ENCODE data around the gene BORCS6.
"Not testable (repeated sequence)": the region's sequence is repeated elsewhere in the genome, so short reads cannot be mapped to it uniquely, and the experiment has no call there.

The BORCS6 gene

GRCh38 chr17:8189711-8190477 lies at the start of gene BORCS6:
Gene BORCS6 (minus strand): TSS chr17:8190180. CDS start chr17:8190140, 40 bp downstream.
- peak; percentile 95 for DNase-seq

DNA sequence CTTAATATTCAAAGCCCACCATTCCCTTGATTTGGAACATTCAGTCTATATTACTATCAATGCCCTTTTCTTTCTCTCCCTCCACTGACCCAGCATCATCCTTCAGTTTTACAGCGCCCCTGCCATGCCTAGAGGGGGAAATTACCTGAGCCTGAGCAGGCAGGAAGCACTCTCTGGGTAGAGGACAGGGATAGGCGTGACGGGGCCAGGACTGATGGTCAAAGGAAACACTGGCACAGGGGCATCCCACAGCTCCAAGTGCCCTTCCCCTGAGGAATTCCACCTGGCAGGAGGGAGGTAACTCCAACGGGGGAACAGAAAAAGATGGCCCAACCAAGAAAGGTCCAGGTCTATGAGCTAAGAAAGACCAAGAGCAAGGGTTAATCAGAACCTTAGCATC lies 47.9 kb upstream of the BORCS6 start:
- DNase-seq = no peak

DNA sequence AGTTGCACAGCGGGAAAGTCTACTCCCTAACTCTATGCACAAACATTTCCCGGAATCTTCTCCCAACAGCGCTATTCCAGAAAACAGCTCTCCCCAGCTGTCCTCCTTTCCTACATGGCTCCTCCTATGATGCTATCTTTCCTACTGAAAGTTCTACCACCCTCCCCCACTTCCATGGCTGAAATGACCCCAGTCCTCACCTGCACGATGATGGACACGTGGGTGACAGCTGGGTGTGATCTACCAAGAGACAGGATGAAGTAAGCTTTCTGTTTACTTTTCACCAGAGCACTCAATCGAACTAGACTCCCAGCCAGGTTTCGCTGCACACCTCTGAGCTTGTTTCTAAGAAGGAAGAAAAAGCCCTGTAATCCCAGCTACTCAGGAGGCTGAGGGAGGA lies 47.2 kb upstream of the BORCS6 start:
- no peak for DNase-seq

DNA sequence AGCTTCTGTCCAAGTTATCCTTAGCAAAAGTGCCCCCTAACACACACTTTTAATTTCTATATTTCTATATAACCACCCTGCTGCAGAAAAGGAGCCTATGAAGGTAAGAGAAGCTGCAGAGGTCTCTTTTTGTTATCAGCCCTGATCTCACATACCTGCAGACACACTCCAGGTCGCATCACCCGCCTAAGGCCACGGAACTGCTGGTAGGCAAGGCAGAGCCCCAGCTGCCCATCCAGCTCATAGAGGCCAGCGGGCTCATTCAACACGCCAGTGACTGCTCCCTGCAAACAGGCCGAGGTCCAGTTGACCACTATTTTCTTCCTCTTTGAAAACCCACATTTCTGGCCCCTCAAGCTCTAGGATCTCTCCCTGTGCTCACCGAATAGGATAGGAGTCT lies 45.7 kb upstream of the BORCS6 start:
- DNase-seq = no peak

DNA sequence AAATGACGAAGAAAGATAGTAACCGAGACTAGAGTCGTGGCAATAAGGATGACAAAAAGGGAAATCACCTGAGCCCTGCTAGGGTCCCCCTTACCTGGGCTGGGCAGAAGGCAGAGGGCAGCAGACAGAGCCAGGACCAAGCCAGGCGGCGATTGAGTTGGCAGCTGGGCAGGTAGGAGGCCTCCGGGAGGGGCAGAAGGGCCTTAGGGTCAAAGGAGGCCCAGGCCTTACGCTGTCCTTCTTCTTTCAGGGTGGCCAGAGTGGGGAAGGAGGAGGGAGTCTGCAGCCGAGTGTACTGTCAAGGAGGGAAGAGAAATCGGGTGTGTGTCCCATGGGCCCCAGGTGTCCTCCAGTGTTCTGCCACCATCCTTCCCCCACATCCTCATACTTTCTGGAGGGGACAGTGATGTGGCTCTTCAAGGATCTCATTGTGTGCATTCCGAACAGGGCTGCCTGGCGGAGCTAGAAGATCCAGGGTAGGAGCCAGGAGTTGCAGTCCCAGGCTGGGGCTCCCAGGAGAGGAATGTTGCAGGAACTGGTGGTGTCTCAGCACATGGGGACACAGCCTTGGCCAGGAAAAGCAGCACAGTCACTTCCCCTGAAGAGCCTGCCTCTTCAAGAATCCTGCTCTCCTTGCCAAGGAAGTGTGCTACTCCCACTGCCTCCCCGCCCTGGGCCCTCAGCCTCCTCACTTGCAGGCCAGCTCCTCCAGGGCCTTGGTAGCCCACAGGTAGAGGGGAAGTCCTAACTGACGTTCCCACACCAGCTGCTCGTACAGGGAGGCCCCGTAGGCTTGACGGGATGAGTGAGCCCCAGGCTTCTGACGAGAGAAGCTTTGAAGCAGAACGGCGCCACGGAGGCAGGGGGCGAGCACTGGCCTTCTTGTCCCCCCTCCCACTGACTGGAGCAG lies 44.6 kb upstream of the BORCS6 start:
- DNase-seq = no peak

DNA sequence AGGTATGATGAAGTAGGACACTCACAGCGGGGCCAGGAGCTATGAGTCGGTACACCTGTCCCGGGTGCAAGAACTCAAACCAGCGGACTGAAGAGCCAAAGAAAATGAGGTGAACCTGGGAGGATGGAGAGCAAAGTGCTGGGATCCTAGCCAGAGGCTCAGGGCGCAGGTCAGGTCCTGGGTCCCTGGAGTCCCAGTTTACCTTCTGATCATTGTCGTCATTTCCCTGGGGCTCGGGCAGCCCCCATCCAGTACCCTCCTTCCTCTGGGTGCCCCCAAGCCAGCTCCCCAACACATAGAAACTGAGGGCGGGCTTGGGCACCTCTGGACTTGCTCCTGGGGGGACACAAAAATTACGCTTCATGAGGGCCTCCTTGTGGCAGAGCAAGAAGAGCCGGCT lies 41.7 kb upstream of the BORCS6 start:
- no peak for DNase-seq

DNA sequence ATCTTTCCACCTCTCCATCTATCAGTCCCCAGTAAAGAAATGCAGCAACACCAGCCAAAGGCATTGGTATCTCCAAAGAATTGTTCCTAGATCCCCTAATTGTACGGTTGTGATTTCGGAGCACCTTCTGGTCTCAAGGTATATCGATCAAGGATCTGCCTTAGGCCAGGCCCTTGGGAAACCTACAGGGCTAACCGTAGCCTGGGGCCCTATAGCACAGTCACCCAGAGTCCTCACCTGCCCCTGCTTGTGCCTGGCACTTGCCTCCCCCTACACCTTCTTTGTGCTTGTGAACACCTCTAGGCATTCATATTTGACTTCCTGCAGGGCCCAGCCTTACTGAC lies 37.2 kb upstream of the BORCS6 start:
- no peak for DNase-seq

- no peak for DNase-seq
Measured at GRCh38 chr17:8226536-8227237, 36.7 kb upstream of the BORCS6 start.

DNA sequence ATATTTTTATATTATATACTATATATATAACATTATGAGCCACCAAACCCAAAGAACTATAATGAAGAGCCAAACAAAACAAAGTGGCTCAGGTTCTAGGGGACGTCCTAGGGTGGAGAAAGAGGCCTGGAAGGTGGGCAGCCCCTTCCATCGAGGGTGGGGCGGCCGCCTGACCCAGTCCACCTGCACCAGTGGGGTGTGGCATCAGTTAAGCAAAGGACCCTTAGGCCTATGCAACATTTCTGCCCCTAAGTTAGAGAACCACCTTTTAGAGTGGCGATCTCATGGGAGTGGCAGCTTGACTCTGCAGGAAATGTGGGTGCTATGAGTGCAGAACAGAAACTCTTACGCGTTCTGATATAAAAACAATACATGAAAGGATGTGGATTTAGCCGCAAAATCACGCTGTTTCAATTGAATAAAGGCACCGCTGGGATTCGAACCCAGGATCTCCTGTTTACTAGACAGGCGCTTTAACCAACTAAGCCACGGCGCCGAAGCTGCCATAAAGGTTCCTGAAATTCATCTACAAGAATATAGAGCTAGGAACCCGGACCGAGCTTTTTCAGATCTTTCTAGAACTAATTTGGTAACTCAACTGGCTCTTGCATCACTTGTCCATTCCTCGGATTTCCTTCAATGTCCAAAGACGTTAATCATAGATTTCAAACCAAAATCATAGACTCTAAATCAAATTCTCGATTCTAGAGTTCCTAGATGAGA lies 36.0 kb upstream of the BORCS6 start:
- no peak for DNase-seq

DNA sequence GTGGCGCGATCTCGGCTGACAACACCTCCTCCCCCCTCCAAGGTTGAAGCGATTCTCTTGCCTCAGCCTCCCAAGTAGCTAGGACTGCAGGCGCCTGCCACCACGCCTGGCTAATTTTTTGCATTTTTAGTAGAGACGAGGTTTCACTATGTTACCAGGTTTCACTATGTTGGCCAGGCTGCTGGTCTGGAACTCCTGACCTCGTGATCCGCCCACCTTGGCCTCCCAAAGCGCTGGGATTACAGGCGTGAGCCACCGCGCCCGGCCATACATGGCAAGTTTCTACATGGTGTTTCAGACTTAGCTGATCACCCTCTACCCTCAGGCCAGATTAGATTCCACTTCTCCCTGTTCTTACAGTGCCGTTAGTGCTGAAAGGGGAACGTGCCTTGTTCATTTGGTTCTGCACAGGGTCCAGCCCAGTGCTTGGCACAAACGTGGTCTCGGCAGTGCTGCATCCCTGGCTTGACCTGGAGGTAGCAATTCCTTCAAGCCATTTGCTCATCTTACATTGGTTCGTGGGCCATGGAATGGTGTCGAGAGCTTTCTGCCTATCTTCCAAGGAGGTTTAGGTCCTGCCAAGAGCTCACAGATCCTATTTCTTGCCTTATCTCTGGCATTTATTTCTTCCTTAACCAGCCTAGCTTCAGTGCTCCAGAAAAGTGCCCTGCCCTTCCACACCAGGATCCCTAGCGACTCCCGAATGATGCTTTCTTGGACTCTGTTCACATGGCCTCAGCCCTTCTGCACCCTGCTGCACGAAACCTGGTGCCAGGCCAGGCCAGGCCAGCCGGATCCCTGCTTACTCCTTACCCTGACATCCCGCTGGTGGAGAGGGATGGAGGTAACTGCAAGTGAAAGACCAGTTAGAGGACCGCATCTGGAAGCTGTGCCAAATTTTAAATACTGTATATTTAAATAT lies 35.2 kb upstream of the BORCS6 start:
- DNase-seq = no peak

- DNase-seq = peak; percentile 43
Measured at GRCh38 chr17:8223356-8224126, 33.6 kb upstream of the BORCS6 start.

GRCh38 chr17:8222630-8223355 lies 32.8 kb upstream of the BORCS6 start:
- DNase-seq = peak; percentile 83

GRCh38 chr17:8222380-8222629 lies 32.3 kb upstream of the BORCS6 start:
- DNase-seq = no peak

DNA sequence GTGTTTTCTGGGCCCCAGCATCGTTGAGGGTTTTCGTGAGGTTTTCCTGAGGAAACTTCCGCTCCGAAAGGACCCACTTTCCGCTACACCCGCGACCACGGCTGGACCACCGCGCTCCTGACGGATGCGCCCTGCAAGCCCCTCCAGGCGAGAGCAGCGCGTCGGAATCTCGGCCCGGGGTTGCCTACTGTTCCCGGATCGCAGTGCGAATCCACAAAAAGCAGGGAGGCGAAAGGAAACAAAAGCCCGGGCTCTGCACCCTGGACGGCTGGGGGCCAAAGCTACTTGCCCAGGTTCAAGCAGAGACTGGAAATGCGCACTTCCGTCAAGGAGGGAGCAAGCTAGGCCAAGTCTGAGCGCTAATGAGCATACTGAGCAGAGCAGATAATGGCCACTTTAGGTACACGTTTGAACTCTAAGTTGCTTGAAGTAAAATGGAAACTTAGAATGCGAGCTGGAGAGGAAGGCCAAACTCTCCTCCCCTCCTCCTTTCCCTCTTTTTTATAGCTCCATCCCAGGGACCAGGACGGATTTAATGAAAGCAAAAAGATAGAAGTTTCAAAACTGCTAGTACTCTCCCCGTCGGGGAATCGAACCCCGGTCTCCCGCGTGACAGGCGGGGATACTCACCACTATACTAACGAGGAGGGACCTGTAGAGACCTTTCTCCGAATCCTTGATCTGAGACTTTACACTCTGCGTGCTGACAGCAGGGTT lies 31.8 kb upstream of the BORCS6 start:
- peak; percentile 84 for DNase-seq

- DNase-seq = peak; percentile 86
Measured at GRCh38 chr17:8220783-8221662, 31.0 kb upstream of the BORCS6 start.

- DNase-seq = not testable (repeated sequence)
Measured at GRCh38 chr17:8214000-8214399, 24.0 kb upstream of the BORCS6 start.

DNA sequence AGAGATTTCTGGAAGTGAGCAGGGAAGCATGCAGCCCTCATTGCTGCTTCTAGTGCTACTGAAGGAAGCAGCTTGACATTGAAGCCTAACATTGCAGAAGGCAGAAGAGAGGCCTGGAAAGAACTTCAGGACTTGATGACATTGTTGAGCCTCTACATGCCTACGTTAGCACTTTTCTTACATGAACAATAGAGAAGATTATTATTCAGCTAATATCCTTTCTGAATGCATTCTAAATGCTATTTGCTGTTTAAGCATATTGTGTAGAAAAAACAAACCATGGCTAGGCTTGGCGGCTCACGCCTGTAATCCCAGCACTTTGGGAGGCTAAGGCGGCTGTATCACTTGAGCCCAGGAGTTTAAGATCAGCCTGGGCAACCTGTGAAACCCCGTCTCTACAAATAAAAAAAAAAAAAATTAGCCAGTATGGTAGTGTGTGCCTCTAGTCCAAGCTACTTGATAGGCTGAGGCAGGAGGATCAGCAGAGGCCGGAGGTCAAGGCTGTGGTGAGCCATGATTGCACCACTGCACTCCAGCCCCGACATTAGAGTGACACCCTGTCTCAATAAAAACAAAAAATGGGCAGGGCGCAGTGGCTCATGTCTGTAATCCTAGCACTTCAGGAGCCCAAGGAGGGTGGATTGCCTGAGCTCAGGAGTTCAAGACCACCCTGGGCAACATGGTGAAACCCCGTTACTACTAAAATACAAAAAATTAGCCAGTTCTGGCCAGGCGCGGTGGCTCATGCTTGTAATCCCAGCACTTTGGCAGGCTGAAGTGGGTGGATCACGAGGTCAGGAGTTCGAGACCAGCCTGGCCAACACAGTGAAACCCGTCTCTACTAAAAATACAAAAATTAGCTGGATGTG lies 22.6 kb upstream of the BORCS6 start:
- DNase-seq = no peak
